ENCODE measurements around the gene SCTR. TPM values are rescaled to one million over a fixed set of nuclear protein-coding genes. Genes with fewer than 3 reads are reported as not detected.

SCTR gene
- total and polyA plus RNA-seq, 2 of the 13 experiments (the other 11 are each of a cell fraction or from before 2014, with no cell fraction given) = not detected

DNA sequence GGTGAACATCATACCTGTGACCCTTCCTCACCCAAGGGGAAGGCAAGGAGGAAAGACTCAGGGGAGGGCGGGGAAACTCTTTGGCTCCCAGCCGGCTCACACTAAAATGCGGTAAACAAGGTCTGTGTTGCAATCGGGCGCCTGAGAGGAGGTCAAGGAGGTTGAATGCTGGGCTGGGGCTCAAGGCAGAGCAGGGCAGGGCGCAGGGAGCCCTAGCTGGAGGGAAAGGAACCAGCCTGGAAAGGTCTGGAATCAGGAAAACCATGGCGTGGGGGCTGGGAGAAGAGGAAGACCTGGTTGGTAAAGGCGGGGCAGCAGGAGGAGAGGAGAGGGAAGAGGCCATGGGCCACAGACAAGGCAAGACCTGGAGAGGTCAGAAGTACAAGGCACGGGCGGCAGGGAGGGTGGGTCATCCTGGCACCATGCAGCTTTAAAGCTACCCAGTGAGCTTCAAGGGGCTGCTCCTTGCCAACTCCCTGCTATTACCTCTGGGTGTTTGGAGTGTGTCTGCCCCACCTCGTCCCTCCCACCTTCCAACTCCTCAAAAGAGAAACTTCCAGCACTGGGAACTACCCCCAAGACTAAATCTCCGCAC lies 97.4 kb downstream of the SCTR start (continued):
- TF ChIP-seq, protein P1, sequence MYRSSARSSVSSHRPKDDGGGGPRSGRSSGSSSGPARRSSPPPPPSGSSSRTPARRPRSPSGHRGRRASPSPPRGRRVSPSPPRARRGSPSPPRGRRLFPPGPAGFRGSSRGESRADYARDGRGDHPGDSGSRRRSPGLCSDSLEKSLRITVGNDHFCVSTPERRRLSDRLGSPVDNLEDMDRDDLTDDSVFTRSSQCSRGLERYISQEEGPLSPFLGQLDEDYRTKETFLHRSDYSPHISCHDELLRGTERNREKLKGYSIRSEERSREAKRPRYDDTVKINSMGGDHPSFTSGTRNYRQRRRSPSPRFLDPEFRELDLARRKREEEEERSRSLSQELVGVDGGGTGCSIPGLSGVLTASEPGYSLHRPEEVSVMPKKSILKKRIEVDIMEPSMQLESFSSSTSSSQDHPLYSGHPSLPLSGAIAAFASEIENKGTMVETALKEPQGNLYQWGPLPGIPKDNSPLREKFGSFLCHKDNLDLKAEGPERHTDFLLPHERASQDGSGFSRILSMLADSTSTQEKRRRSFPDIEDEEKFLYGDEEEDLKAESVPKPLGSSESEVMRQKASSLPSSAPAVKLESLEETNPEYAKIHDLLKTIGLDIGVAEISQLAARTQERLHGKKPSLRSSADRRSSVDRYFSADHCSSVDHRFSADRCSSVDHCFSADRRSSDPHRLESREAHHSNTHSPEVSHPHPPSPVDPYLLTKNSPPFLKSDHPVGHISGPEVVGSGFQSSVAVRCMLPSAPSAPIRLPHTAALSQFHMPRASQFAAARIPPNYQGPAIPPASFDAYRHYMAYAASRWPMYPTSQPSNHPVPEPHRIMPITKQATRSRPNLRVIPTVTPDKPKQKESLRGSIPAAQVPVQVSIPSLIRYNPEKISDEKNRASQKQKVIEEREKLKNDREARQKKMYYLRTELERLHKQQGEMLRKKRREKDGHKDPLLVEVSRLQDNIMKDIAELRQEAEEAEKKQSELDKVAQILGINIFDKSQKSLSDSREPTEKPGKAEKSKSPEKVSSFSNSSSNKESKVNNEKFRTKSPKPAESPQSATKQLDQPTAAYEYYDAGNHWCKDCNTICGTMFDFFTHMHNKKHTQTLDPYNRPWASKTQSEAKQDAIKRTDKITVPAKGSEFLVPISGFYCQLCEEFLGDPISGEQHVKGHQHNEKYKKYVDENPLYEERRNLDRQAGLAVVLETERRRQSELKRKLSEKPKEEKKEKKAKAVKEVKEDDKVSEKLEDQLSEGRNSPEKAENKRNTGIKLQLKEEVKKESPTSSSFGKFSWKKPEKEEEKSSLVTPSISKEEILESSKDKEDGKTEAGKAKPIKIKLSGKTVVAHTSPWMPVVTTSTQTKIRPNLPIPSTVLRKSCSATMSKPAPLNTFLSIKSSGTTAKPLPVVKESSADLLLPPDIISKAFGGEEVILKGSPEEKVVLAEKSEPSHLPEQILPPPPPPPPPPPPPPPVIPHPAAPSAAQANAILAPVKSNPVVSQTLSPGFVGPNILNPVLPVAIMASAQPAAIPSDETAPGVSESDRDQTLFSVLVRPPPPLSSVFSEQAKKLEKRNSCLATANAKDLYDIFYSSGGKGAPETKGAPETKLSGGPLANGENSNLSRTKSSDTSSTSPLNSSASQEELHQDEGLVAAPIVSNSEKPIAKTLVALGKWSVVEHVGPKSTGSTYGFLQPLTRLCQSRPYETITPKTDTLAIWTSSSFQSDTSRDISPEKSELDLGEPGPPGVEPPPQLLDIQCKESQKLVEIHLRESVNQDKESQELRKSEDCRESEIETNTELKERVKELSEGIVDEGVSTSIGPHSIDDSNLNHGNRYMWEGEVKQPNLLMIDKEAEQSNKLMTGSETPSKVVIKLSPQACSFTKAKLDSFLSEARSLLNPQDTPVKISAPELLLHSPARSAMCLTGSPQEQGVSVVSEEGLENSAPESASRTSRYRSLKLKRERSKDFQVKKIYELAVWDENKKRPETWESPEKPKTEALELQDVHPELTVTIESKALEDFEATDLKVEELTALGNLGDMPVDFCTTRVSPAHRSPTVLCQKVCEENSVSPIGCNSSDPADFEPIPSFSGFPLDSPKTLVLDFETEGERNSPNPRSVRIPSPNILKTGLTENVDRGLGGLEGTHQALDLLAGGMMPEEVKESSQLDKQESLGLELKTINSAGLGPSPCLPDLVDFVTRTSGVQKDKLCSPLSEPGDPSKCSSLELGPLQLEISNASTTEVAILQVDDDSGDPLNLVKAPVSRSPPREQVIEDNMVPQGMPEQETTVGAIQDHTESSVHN (CRISPR knock-in tag; IDR thresholded peaks at IDR 0.05) = no peak
- TF ChIP-seq, protein P2, sequence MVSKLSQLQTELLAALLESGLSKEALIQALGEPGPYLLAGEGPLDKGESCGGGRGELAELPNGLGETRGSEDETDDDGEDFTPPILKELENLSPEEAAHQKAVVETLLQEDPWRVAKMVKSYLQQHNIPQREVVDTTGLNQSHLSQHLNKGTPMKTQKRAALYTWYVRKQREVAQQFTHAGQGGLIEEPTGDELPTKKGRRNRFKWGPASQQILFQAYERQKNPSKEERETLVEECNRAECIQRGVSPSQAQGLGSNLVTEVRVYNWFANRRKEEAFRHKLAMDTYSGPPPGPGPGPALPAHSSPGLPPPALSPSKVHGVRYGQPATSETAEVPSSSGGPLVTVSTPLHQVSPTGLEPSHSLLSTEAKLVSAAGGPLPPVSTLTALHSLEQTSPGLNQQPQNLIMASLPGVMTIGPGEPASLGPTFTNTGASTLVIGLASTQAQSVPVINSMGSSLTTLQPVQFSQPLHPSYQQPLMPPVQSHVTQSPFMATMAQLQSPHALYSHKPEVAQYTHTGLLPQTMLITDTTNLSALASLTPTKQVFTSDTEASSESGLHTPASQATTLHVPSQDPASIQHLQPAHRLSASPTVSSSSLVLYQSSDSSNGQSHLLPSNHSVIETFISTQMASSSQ (IDR thresholded peaks at IDR 0.05; ENCODE audit: low read depth) = no peak
- TF ChIP-seq, protein P2 (CRISPR knock-in tag; IDR thresholded peaks at IDR 0.05; ENCODE audit: borderline replicate concordance) = peak; percentile 45; the same call in 1 of the 2 replicates
- TF ChIP-seq, protein P3, sequence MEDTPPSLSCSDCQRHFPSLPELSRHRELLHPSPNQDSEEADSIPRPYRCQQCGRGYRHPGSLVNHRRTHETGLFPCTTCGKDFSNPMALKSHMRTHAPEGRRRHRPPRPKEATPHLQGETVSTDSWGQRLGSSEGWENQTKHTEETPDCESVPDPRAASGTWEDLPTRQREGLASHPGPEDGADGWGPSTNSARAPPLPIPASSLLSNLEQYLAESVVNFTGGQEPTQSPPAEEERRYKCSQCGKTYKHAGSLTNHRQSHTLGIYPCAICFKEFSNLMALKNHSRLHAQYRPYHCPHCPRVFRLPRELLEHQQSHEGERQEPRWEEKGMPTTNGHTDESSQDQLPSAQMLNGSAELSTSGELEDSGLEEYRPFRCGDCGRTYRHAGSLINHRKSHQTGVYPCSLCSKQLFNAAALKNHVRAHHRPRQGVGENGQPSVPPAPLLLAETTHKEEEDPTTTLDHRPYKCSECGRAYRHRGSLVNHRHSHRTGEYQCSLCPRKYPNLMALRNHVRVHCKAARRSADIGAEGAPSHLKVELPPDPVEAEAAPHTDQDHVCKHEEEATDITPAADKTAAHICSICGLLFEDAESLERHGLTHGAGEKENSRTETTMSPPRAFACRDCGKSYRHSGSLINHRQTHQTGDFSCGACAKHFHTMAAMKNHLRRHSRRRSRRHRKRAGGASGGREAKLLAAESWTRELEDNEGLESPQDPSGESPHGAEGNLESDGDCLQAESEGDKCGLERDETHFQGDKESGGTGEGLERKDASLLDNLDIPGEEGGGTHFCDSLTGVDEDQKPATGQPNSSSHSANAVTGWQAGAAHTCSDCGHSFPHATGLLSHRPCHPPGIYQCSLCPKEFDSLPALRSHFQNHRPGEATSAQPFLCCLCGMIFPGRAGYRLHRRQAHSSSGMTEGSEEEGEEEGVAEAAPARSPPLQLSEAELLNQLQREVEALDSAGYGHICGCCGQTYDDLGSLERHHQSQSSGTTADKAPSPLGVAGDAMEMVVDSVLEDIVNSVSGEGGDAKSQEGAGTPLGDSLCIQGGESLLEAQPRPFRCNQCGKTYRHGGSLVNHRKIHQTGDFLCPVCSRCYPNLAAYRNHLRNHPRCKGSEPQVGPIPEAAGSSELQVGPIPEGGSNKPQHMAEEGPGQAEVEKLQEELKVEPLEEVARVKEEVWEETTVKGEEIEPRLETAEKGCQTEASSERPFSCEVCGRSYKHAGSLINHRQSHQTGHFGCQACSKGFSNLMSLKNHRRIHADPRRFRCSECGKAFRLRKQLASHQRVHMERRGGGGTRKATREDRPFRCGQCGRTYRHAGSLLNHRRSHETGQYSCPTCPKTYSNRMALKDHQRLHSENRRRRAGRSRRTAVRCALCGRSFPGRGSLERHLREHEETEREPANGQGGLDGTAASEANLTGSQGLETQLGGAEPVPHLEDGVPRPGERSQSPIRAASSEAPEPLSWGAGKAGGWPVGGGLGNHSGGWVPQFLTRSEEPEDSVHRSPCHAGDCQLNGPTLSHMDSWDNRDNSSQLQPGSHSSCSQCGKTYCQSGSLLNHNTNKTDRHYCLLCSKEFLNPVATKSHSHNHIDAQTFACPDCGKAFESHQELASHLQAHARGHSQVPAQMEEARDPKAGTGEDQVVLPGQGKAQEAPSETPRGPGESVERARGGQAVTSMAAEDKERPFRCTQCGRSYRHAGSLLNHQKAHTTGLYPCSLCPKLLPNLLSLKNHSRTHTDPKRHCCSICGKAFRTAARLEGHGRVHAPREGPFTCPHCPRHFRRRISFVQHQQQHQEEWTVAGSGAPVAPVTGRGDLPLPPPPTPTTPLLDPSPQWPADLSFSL (CRISPR knock-in tag; IDR thresholded peaks at IDR 0.05) = peak; percentile 62
- TF ChIP-seq ZNF709 (CRISPR knock-in tag; IDR thresholded peaks at IDR 0.05) = 0 out of 2 replicates have a peak, but pooled peaks have one; percentile 39
- TF ChIP-seq, protein P4, sequence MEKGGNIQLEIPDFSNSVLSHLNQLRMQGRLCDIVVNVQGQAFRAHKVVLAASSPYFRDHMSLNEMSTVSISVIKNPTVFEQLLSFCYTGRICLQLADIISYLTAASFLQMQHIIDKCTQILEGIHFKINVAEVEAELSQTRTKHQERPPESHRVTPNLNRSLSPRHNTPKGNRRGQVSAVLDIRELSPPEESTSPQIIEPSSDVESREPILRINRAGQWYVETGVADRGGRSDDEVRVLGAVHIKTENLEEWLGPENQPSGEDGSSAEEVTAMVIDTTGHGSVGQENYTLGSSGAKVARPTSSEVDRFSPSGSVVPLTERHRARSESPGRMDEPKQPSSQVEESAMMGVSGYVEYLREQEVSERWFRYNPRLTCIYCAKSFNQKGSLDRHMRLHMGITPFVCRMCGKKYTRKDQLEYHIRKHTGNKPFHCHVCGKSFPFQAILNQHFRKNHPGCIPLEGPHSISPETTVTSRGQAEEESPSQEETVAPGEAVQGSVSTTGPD (CRISPR knock-in tag; IDR thresholded peaks at IDR 0.05) = no peak
